ENCODE results near the gene PARD3B. TPM values are rescaled to one million over a fixed set of nuclear protein-coding genes. Genes with fewer than 3 reads are reported as not detected.

The PARD3B gene
- total RNA-seq, 1 experiment from 2014 or later: 6.4 TPM

GRCh38 chr2:205424326-205424725, 879.1 kb downstream of the PARD3B start:
- no peaks in the 10 kb centered on the region; the same call in 1 of the 2 replicates for H3K27me3 Mint-ChIP-seq (ENCODE audit: low read depth)
- Histone ChIP-seq H3K4me2 (ENCODE audit: insufficient read depth, insufficient read length, low read length) (no peak overlapping the region), H3K79me1 (ENCODE audit: insufficient read depth, low read depth, low read length, poor library complexity, severe bottlenecking) (no peaks in the 10 kb centered on the region), H3K23me2 (ENCODE audit: insufficient read length, low read depth, low read length, poor library complexity, severe bottlenecking) (no peaks in the 10 kb centered on the region), H2AK5ac (ENCODE audit: insufficient read length, low read length) (no peak overlapping the region), H3K4me1 (ENCODE audit: insufficient read depth, low read length) (peaks cover 3% of the 10 kb centered on the region; the same call in 1 of the 2 replicates), H3K9me3 (ENCODE audit: control insufficient read depth, low read depth, low read length) (no peaks in the 10 kb centered on the region), H4K5ac (ENCODE audit: insufficient read length, low read depth, low read length) (no peak overlapping the region), H4K8ac (replicated peaks; ENCODE audit: insufficient read length, low read depth, low read length) (no peak overlapping the region), H2BK15ac (ENCODE audit: low read depth, low read length) (no peak overlapping the region), H3K4ac (ENCODE audit: low read depth, low read length) (no peak overlapping the region), H3K18ac (ENCODE audit: insufficient read length, low read depth, low read length) (no peak overlapping the region), H3T11ph (ENCODE audit: low read length) (no peak overlapping the region), H4K91ac (ENCODE audit: insufficient read length, low read depth, low read length) (no peak overlapping the region), H2BK5ac (ENCODE audit: insufficient read length, low read length) (no peak overlapping the region), H3K23ac (ENCODE audit: insufficient read length, low read depth, low read length) (no peak overlapping the region), H3K27ac (ENCODE audit: insufficient read length, low read depth, low read length) (no peak overlapping the region), H3K56ac (ENCODE audit: insufficient read length, low read depth, low read length) (no peak overlapping the region), H2AFZ (ENCODE audit: low read length) (no peak overlapping the region), H3K79me2 (ENCODE audit: insufficient read depth, low read length) (no peaks in the 10 kb centered on the region), H3K14ac (ENCODE audit: insufficient read depth, low read length) (no peak overlapping the region), H3K9ac (ENCODE audit: extremely low read depth, insufficient read length, low read length) (no peak overlapping the region), H2BK120ac (ENCODE audit: low read depth, low read length, poor library complexity, severe bottlenecking) (no peak overlapping the region), H2BK12ac (ENCODE audit: insufficient read length, low read depth, low read length) (no peak overlapping the region), H2BK20ac (ENCODE audit: low read depth, low read length, poor library complexity, severe bottlenecking) (no peak overlapping the region), H4K20me1 (ENCODE audit: control insufficient read depth, insufficient read depth, insufficient read length) (no peaks in the 10 kb centered on the region), H3K27me3 (ENCODE audit: insufficient read depth, low read length) (no peaks in the 10 kb centered on the region)
- H3K4me1 Mint-ChIP-seq: peaks cover 8 to 12% of the 10 kb centered on the region in 2 experiments
- 0 out of 7 replicates have a peak, but pooled peaks cover 0 to 2% (median 0%) of the 10 kb centered on the region in 3 experiments for H3K36me3 Mint-ChIP-seq (ENCODE audit: insufficient read depth in 1 of 3, low read depth in 3 of 3)
- peak overlapping the region in 1 of 3 experiments; percentile 10; a peak in 1 of 7 replicates for H3K27ac Mint-ChIP-seq
- DNase-seq: no peak
- no peak overlapping the region; a peak in 1 of 5 replicates for H3K4me3 Mint-ChIP-seq
- TF ChIP-seq CTCF (conservative IDR thresholded peaks at IDR 0.05): no peak
- WGBS (ENCODE audit: extremely low coverage, insufficient read length, low lambda C conversion rate): no CpG with 5 or more reads among the region's 4 CpGs
- H3K9me3 Mint-ChIP-seq: peaks cover 0 to 2% of the 10 kb centered on the region in 2 experiments; a peak in 3 of 5 replicates

All from H9 (cell line).